Left renal pelvis (tissue), 4 donors: ENCODE results near the gene DHX34. TPM values are rescaled to one million over a fixed set of nuclear protein-coding genes. Genes with fewer than 3 reads are reported as not detected.
"Not testable (repeated sequence)": the region's sequence is repeated elsewhere in the genome, so short reads cannot be mapped to it uniquely, and the experiment has no call there.

Experiments
- DNase-seq, 4 donors: peaks; one replicate each; pipeline ENCODE4 v3.0.0-alpha.2; 2013; ENCODE audit warnings: low read depth in 4 of 4, low spot score in 3 of 4
- polyA plus RNA-seq, 4 donors: library from polyadenylated mRNA; unstranded; fragments of 120-200 nt; gene quantifications; one replicate each; pipeline ENCODE4 v1.2.1, GENCODE V29; 2013; ENCODE audit not compliant: insufficient read length in 4 of 4

The DHX34 gene
- polyA plus RNA-seq, 4 donors = 9.8 to 19.8 (median 11.4) TPM

DNA sequence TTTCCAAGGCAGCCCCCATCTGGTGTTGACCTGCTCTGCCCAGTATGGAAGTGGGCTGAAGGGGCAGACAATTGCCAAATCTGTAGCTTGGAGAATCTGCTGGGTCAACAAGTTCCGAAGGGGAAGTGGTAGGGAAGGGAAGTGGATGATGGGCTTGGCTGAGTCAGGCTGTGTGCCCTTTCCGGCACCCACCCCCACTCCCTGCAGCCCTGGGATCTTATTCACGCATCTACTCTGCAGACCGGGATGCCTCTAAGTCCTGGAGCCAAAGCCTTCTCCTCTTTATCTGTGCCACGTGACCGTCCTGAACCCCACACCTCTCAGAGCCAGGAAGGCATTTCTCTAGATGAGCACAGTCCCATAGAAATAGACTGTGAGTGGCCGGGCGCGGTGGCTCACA is 24.6 kb upstream of the DHX34 start:
- no peak for DNase-seq

DNA sequence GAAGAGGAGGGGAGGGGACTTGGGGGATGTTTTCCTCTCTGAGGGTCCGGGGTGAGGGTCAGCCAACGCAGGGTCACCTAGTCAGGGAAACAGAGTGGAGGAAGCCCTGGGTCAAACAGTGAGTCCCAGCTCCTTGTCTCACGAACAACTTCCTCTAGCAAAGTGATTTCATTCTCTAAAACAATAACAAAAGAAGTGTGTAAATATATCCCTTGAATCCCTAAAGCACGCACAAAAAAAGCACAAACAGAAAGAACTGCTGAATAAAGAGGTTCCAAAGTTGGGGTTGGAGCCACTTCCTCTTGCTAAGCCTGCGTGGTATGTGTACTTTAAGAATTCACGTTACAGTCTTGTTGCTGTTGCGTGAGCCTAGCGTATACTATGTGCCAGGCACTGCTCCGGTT is 18.6 kb upstream of the DHX34 start:
- DNase-seq = no peak

DNA sequence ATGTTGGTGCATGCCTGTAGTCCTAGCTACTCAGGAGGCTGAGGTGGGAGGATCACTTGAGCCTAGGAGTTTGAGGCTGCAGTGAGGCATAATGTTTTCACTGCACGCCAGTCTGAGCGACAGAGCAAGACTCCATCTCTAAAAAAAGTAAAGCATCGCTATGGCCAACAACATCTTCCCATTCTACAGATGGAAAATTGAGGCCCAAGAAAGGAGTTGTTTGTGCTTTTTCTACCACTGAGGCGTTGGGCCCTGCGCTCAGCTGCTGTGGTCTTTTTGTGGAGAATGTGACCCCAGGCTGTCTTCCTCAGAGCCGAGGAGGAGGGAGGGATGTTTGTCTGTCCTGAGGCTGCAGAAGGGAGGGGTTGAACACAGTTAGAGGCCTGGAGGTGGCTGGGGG is 17.6 kb upstream of the DHX34 start:
- no peak for DNase-seq

DNA sequence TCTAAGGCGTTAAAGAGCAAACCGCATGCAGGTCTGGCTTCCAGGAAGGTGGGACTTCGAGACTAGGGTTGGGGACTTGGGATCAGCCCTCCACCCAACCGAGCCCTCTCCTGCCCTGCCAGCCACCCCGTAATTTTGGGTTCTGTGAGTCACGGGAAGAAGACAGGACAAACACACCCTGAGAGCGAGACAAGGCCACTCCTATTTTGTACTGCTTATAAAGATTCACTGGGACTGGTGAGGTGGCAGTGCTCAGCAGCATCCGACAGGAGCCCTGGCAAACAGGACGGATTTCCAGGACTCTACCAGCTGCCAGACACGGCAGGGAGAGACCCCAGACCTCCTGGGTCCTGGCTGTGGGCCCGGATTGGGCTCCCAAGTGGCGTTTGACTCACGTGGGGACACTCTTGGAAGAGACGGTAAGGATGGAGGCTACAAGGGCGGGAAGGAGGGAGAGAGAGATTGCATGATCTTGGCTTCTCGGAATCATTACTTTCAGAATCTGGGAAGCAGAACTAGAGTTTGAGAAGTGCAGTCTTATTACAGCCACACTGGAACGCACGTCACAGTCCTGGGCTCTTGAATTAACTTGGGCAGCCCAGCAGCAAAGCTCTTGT is 17.1 kb upstream of the DHX34 start, which contains the start of gene C5AR2:
C5AR2 (plus strand) TSS at position 245 of the 617 bp plus-strand sequence. CDS start 8,625 bp downstream, outside the sequence.
- no peak for DNase-seq

DNA sequence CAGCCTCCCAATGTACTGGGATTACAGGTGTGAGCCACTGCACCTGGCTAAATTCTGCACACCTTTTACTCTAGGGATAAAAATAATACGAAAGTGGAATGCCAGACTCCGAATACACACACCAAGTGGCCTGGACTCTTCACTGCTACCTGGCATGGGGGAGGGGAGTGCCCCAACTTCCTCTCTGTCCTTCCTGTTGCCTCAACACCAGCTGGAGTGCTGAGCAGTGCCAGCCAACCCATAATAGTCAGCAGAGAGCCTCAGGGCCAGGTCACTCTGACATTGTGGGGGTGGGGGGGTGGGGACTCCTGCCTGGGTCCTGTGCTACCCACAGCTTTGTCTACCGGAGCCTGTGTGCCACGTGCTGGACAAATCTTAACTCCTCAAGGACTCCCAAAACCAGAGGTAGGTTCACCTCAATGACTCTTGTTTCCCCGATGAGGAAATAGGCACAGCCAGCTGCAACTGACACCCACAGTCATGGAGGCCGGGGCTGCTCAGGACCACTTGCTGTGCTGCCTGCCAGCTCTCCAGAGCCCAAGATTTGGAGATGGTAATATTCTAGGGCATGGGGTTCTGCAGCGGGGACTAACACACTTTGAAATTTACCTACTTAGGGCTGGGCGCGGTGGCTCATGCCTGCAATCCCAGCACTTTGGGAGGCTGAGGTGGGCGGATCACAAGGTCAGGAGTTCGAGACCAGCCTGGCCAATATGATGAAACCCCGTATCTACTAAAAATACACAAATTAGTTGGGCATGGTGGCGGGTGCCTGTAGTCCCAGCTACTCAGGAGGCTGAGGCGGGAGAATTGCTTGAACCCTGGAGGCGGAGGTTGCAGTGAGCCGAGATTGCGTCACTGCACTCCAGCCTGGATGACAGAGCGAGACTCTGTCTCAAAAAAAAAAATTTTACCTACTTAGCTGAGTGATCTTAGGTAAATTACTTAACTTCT is 12.1 kb upstream of the DHX34 start:
- DNase-seq = not testable (repeated sequence)

DNA sequence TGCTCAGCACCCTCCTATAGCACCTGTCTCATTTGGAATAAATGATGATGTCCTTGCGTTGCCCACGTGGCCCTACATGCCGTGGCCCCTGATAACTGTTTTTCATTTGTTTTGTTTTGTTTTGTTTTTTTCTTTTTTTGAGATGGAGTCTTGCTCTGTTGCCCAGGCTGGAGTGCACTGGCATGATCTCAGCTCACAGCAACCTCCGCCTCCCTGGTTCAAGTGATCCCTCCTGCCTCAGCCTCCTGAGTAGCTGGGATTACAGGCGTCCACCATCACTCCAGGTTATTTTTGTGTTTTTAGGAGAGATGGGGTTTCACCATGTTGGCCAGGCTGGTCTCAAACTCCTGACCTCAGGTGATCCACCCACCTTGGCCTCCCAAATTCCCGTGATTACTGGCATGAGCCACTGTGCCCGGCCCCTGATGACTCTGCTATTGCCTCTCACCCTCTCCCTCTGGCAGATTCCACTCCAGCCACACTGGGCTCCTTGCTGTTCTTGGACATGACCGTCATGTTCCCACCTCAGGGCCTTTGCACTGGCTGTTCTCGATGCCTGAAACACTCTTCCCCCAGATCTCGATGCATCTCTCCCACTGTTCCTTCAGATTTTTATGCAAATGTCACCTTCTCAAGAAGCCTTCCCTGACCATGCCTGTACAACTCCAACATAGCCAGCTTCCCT is 9.8 kb upstream of the DHX34 start:
- DNase-seq = no peak

DNA sequence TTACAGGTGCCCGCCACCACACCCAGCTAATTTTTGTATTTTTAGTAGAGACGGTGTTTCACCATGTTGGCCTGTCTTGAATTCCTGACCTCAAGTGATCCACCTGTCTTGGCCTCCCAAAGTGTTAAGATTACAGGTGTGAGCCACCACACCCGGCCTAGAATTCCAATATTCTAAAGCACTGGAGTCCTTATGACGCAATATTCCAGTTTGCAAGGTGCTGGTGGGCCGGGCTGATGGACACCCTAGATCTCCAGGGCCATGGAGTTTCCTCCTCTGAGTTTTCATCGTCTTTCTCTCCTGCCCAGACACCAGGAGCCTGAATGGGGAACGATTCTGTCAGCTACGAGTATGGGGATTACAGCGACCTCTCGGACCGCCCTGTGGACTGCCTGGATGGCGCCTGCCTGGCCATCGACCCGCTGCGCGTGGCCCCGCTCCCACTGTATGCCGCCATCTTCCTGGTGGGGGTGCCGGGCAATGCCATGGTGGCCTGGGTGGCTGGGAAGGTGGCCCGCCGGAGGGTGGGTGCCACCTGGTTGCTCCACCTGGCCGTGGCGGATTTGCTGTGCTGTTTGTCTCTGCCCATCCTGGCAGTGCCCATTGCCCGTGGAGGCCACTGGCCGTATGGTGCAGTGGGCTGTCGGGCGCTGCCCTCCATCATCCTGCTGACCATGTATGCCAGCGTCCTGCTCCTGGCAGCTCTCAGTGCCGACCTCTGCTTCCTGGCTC is 8.5 kb upstream of the DHX34 start:
- DNase-seq = no peak

DNA sequence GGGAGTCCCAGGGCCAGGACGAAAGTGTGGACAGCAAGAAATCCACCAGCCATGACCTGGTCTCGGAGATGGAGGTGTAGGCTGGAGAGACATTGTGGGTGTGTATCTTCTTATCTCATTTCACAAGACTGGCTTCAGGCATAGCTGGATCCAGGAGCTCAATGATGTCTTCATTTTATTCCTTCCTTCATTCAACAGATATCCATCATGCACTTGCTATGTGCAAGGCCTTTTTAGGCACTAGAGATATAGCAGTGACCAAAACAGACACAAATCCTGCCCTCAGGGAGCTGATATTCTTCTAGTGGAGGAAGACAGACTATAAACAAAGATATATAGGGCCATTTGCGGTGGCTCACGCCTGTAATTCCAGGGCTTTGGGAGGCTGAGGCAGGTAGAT is 7.4 kb upstream of the DHX34 start:
- no peak for DNase-seq

DNA sequence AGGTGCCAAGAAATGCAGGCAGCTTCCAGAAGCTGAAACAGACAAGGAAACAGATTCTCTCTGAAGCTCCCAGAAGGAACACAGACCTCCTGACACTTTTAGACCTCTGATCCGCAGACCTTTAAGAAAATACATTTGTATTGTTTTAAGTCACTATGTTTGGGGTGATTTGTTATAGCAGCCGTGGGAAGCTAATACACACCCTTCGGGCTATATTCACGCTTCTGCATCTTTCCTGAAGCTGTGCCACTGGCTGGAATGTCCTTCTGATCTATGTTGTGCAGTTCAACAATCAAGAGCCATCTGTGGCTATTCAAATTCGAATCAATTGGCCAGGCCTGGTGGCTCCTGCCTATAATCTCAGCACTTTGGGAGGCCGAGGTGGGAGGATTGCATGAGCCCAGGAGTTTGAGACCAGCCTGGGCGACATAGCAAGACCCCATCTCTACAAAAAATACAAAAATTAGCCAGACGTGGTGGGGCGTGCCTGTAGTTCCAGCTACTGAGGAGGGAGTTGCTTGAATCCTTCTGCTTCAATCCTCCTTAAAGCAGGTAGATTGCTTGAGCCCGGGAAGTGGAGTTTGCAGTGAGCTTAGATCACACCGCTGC is 5.8 kb upstream of the DHX34 start:
- no peak for DNase-seq

DNA sequence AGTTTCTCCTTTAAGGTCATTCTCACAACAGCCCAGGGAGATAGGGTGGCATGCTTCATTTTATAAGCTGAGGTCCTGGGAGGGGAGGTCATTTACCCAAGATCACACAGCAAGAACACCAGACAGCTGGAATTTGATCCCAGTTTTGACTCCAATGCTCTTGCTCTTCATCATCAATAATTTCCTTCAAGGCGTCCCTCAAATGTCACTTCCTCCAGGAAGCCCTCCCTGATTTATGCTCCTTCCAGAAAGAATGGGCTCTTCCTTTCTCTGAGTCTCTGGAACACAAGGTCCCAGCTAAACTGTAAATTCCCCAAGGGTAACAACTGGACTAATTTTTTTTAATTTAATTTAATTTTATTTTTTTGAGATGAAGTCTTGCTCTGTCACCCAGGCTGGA is 4.7 kb upstream of the DHX34 start:
- DNase-seq = no peak

DNA sequence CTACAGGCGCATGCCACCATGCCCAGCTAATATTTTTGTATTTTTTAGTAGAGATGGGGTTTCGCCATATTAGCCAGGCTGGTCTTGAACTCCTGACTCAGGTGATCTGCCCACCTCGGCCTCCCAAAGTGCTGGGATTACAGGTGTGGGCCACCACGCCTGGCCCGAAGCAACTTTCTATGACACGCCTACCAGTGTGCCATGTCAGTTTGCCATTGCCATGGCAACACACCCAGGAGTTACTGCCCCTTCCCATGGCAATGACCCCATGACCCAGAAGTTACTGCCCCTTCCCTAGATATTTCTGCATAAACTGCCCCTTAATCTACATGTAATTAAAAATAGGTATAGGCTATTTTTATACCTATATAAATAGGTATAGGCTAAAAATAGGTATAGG is 3.1 kb upstream of the DHX34 start:
- not testable (repeated sequence) for DNase-seq

DNA sequence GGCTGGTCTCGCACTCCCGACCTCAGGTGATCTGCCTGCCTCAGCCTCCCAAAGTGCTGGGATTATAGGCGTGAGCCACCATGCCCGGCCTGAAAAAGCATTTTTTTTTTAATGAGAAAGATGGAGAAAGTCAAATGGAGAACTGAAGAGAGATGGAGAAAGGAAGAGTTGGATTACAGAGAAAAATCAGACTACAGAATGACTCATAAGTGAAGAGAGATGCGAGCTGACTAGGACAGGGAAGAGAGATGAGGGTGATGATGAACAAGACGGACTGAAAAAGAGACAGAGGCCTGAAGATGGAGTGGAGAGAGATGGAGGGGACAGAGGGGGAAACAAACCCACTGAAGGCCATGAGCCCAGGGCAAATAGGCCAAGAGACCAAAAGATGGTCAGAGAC is 1.5 kb downstream of the DHX34 start:
- DNase-seq = no peak

DNA sequence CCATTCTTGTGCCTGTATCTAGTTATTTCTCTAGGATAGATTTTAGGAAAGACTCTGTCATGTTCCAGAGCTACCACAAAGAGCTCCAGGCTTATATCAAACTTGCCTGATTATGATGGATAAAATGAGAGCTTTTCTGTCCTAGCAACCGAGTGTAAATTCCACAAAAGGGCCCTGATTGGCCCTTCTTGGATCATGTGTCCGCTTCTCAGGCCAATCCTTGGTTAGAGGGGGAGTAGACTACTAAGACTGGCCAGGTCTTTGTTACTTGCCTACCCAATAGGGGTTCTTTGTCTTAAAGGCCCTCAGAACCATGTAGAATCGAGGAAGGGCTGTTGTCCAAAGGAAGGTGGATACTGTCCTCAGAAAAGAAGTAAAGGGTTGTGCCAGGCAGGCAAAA is 2.4 kb downstream of the DHX34 start:
- DNase-seq = no peak

DNA sequence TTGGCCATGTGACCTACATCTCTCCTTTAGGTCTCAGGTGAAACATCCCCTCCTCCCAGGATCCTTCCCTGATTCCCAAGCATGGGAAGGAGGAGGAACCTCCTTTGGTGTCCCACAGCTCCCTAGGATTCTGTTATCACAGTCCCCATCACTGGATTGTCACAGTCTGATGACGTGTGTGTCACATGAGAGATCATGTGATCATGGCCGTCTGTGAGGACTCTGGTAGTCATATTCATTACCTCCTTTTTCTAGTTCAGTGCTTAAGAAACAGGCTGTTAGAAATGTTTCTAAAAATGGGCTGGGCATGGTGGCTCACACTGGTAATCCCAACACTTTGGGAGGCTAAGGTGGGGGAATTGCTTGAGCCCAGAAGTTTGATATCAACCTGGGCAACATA is 3.0 kb downstream of the DHX34 start:
- DNase-seq = no peak

DNA sequence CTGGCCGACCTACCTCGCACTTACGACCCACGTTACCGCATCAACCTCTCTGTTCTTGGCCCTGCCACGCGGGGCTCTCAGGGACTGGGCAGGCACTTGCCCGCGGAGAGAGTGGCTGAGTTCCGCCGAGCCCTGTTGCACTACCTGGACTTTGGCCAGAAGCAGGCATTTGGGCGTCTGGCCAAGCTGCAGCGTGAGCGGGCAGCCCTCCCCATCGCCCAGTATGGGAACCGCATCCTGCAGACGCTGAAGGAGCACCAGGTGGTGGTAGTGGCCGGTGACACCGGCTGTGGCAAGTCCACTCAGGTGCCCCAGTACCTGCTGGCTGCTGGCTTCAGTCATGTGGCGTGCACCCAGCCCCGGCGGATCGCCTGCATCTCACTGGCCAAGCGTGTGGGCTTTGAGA is 4.2 kb downstream of the DHX34 start:
- no peak for DNase-seq

DNA sequence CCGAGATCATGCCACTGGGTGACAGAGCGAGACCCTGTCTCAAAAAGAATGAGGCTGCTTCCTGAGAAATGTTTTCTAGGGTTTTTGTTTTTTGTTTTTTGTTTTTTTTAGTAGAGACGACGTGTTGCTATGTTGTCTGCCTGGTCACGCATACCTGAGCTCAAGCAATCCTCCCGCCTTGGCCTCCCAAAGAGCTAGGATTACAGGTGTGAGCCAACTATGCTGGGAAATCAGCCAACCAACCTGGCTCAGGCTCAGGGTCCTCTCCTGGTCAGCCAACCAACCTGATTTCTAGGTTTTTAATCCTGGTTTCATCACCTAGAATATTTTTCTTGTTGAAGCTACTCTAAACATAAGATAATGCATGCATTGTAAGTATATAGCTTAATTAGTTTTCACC is 7.8 kb downstream of the DHX34 start:
- no peak for DNase-seq

DNA sequence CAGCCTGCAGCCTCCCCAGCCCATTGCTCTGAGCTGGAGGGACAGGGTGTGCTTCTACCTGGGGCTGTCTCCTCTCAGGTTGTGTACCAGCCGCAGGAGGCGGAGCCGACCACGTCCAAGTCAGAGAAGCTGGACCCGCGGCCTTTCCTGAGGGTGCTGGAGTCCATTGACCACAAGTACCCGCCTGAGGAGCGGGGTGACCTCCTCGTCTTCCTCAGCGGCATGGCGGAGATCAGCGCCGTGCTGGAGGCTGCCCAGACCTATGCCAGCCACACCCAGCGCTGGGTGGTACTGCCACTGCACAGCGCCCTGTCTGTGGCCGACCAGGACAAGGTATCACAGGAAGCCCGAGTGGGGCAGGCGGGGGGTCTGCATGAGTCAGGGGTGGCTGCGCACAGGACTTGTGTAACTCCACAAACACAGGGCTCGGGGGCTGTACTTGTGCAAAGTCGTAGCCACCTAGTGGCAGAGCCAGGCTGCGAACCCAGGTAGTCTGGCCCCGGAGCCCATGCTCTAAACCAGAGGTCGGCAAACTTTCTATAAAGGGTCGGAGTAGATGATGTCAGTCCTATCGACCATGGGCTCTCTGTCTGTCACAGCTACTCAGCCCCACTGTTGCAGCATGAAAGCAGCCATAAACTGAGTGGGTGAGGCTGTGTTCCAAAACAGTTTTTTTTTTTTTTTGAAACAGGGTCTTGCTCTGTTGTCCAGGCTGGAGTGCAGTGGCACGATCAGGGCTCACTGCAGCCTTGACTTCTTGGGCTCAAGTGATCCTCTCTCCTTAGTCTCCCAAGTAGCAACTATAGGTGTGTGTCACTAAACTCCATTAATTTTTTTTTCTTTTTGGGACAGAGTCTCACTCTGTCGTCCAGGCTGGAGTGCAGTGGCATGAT is 8.9 kb downstream of the DHX34 start:
- no peak for DNase-seq

DNA sequence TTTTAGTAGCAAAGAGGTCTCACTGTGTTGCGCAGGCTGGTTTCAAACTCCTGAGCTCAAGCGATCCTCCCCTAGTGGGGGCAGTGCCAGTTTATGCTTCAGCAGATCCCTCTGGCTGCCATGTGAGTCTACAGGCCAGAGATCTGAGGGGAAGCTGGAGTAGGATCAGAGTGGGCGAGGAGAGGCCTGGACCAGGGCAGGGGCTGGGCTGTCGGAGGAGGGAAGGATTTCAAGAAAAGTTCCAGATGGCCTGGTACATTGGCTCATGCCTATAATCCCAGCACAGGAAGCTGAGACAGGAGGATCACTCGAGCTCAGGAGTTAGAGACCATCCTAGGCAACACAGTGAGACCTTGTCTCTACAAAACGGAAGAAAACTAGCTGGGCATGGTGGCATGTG is 9.8 kb downstream of the DHX34 start:
- DNase-seq = no peak

DNA sequence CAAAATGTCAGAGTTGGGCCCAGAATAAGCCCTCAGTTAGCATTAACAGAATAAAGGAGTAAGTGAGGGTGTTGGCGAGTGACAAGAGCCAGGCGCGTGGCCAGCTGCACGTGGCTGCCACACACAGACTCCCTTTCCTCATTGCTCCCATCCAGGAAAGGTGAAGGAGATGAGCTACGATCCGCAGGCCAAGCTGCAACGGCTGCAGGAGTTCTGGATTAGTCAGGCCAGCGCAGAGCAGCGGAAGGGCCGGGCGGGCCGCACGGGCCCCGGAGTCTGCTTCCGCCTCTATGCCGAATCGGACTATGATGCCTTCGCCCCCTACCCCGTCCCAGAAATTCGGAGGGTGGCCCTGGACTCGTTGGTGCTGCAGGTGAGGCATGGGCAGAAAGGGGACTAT is 13.2 kb downstream of the DHX34 start:
- no peak for DNase-seq
